GM19035 (cell line): Measurements from ENCODE around the gene ZNF225.
"Not testable (repeated sequence)": the region's sequence is repeated elsewhere in the genome, so short reads cannot be mapped to it uniquely, and the experiment has no call there.

Experiments used
- ATAC-seq: cut with Tn5 transposase; IDR thresholded peaks from one replicate; pipeline ENCODE4 v1.9.1; 2021; ENCODE audit not compliant: unreplicated experiment

Gene ZNF225

DNA sequence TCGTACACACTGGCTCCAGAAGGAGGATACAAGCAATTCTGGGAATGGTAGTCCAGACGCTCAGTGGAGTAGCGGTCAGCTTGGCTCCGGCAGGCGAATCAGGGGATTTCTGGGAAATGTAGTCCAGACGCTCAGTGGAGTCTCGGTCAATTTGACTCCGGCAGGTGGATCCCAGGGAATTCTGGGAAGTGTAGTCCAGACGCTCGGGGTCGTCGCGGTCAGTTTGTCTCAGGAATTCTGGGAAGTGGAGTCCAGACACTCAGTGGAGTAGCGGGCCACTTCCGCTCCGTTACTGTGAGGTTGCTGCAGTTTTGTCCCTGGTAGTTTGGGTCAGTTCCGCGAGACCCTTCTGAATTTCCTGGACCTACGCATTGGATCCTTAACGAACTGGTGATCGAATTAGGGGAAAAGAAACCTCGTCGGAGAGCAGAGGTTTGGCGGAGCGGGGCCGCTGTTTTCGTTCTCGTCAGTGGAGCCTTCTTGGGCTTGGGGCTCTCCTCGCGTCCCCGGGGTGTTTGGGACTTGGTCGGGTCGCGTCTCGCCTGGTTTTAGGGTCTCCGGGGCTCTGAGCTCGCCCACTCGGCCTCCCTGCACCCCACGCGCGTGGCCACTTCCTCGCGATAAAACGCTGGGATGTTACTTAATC, at the start of gene ZNF225:
TSS of gene ZNF225 (plus strand) at position 262 of the 646 bp plus-strand sequence. CDS start 2,429 bp downstream, outside the sequence.
- ATAC-seq: peak; percentile 93

DNA sequence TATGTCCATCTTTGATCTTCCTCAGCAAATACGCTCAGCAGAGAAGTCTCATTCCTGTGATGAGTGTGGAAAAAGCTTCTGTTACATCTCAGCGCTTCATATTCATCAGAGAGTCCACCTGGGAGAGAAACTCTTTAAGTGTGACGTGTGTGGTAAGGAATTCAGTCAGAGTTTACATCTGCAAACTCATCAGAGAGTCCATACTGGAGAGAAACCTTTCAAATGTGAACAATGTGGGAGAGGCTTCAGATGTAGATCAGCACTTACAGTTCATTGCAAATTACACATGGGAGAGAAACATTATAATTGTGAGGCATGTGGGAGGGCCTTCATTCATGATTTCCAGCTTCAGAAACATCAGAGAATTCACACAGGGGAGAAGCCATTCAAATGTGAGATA, 46.9 kb upstream of the ZNF225 start:
- no peak for ATAC-seq

DNA sequence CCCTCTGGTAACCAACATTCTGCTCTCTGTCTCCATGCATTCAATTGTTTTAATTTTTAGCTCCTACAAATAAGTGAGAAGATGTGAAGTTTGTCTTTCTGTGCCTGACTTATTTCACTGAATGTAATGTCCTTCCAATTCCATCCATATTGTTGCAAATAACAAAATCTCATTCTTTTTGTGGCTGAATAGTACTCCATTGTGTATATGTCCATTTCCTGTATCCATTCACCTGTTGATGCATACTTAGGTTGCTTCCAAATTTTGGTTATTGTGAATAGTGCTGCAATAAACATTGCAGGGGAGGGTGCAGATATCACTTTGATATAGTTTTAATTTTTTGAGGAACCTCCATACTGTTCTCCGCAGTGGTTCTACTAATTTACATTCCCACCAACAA, 43.8 kb upstream of the ZNF225 start:
- no peak for ATAC-seq

DNA sequence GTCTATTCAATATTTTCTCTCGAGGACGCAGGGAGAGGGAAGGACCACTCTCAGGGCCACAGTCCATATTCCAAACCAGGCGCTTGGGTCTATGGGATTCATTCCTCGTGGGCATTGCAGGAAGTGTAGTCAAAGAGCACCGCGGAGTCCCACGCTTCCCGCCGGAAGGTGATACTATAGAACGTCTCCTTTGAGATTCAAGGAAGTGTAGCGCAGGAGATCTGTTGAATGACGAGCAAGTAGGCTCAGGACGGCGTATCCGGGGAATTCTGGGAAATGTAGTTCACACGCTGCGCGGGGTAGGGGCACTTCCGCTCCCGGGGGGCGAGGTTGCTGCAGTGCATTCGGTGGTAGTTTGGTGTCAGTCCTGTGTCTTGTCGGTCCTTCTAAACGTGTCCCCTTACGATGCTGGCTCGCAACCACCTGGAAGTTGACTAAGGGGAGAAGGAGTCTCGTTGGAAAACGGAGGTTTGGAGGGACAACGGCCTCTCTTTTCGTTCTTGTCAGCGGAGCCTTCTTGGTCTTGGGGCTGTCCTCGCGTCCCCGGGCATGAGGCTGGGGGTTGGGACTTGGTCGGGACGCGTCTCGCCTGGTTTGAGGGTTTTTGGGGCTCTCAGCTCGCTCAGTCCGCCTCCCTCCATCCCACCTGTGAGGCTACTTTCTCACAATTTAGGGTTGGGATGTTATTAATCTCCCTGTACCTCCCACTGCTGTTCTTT, 41.2 kb upstream of the ZNF225 start, which contains the start of gene ZNF284:
TSS of gene ZNF284 (plus strand) at position 336 of the 719 bp plus-strand sequence. CDS start 4,231 bp downstream, outside the sequence.
- peak; percentile 79 for ATAC-seq

DNA sequence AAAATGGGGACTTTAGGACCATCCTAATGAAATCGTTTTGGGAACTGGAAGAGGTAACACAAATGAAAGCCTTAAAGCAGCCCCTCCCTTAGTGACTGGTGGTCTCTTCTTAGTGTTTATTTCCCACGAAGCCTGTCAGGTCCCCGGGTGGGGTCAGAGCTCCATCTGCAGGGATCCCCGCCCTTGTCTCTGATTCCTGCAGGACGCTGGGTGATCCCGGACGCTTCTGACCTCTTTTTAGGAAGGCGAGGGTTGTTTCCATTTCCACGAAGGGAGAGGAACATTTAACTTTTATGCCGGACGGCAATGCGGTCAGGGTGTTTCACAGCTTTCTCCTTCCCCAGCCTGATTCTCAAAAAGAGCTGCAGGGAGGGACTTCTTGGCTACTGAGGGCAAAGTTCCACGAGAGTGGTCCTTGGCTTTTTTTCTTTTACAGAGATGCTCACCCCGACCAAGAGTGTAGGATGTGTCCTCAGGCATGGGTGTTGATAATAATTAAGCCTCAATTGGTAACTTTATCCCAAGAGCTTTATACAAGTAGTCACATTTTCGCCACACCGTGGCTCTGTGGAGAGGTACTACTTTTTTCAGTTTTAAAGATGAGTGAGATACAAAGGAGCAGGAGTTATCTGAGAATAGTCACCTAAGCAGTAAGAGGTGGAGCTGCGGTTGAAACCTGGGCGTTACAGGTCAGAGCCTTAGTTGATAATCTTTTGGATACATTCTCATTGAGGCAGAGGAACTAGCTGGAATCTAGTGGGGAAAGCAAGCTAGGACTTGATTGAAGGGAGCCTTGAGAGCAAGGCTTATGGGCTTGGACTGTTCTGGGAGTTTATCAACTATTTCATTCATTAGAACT, 40.4 kb upstream of the ZNF225 start:
- no peak for ATAC-seq

DNA sequence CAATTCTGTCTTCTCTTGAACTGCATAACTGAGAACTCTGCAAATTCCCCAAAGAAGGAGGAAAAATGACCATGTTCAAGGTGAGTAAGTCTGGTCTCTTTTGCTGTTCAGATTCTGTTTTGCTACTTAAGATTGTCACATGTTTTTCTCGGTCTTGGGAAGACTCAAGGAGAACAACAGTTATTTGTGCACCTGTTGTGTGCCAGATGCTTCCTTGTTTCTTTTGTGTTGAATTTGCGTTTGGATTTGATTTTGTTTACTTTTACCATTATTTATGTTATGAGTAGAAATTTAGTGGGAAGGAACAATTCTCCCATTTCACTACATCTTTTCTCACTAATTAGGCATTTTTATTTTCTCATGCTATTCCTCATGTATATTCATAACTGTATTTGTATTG, 36.9 kb upstream of the ZNF225 start:
- no peak for ATAC-seq

DNA sequence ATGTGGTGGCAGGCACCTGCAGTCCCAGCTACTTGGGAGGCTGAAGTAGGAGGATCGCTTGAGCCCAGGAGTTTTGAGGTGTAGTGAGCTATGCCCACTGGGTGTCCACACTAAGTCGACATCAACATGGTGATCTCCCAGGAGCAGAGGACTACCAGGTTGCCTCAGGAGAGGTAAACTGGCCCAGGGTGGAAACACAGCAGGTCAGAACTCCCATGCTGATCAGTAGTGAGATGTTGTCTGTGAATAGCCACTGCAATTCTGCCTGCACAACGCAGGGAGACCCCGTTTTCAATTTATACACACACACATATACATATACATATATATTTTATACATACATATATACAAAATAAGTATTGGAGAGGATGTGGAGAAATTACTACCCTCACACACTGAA, 21.1 kb upstream of the ZNF225 start:
- no peak for ATAC-seq

DNA sequence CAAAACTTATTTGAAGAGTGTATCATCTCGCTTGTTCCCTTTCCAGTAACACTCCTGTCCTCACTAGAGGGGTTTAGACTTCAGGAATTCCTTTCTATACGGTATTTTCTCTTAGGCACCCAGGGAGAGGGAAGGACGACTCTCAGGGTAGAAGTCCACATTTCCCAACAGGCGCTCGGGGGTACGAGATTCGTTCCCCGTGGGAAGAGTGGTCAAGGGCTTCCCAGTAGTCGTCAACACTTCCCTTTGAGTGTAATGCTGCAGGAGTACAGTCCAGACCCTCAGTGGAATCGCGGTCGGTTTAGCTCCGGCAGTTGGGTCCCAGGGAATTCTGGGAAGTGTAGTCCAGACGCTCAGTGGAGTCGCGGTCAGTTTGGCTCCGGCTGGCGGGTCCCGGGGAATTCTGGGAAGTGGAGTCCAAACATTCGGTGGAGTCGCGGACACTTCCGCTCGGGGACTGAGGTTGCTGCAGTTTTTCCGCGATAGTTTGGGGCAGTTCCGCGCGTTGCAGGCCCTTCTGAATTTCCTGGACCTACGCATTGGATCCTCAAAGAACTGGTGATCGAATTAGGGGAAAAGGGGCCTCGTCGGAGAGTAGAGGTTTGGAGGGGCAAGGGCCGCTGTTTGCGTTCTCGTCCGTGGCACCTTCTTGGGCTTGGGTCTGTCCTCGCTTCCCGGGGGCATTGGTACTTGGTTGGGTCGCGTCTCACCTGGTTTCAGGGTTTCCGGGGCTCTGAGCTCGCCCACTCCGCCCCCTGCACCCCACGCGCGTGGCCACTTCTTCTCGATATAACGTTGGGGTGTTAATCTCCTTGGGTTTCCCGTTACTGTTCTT, 19.1 kb upstream of the ZNF225 start, which contains the start of gene ZNF224:
TSS of gene ZNF224 (plus strand) at position 431 of the 835 bp plus-strand sequence. CDS start 3,513 bp downstream, outside the sequence.
- peak; percentile 83 for ATAC-seq

DNA sequence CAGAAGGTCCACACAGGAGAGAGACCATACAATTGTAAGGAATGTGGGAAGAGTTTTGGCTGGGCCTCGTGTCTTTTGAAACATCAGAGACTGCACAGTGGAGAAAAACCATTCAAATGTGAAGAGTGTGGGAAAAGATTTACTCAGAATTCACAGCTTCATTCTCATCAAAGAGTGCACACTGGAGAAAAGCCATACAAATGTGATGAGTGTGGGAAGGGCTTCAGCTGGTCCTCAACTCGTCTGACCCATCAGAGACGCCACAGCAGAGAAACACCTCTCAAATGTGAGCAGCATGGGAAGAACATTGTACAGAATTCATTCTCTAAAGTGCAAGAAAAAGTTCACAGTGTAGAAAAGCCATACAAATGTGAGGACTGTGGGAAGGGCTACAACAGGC, 5.4 kb upstream of the ZNF225 start:
- no peak for ATAC-seq

DNA sequence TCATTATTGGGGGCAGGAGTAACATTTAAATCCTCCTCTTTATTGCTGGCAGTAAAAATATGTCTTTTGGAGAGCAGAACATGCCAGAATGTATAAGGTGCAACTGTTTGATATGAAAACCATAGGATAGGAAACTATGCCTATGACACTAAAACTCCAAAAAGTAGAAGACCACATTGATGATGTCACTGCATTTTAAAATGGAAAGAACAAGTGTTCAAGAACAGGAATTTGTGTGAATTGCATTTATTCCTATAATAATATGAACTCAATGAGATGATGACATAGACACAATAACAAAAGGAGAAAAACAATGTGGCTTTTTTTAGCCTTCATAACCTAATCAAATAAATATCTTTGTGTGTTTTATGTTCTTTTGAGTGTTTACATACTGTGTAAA, 3.7 kb upstream of the ZNF225 start:
- ATAC-seq: no peak

DNA sequence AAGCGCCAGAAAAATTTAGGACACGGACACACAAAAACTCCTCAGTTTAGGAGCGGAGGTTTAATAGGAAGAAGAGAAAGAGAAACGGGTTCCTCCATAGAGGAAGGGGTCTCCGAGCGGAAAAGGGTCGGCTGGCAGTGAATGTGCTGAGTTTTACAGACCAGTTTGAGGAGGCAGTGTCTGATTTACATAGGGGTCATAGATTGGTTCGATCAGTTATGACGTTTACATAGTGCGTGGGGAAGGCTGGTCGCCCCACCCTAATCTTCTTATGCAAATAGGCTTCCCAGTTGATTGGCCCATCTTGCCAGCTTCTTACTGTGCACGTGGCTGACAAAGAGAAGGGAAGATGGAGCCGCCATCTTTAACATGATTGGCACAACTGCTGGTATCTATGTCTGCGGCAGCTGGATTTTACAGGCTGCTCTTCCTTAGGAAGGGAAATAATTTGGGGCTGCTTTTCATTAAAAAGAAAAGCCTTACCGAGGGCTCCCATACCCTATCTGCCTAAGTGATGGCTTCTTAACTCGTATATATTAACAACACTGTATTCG, 1.2 kb upstream of the ZNF225 start:
- no peak for ATAC-seq

DNA sequence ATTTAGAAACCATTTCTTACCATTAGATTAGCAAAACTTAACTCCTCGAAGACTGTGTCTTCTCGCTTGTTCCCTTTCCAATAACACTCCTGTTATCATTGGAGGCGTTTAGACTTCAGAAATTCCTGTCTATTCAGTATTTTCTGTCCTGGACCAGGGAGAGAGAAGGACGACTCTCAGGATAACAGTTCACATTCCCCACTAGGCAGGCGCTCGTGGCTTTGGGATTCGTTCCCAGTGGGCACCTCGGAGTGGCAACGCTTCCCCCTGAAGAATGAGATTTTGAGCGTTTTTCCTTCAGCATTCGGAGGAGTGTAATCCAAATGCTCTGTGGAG, 429 bp upstream of the ZNF225 start:
- ATAC-seq: no peak

DNA sequence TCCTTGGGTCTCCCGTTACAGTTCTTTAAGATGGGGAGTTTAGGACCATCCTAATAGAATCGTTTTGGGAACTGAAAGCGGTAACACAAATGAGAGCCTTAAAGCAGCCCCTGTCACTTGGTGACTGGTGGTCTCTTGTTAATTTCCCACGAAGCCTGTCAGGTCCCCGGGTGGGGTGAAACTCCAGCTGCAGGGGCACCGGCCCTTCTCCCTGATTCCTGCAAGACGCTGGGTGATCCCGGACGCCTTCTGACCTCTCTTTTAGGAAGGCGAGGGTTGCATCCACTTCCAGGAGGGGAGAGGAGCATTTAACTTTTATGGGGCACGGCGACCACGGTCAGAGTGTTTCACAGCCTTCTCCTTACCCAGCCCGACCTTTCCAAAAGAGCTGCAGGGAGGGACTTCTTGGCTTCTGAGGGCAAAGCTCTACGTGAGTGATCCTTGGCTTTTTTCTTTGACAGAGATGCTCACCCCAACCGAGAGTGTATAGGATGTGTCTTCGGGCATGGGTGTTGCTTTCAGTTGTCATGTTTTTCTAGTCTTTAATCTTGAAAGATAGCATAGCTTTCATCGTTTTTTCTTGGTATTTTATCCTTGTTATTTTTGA, 688 bp downstream of the ZNF225 start:
- peak; percentile 7 for ATAC-seq

DNA sequence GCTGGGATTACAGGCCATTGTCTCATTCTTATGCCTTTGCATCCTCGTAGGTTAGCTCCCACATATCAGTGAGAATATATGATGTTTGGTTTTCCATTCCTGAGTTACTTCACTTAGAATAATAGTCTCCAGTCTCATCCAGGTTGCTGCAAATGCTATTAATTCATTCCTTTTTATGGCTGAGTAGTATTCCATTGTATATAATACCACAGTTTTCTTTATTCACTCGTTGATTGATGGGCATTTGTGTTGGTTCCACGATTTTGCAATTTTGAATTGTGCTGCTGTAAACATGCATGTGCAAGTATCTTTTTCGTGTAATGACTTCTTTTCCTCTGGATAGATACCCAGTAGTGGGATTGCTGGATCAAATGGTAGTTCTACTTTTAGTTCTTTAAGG, 8.0 kb downstream of the ZNF225 start:
- ATAC-seq: not testable (repeated sequence)

DNA sequence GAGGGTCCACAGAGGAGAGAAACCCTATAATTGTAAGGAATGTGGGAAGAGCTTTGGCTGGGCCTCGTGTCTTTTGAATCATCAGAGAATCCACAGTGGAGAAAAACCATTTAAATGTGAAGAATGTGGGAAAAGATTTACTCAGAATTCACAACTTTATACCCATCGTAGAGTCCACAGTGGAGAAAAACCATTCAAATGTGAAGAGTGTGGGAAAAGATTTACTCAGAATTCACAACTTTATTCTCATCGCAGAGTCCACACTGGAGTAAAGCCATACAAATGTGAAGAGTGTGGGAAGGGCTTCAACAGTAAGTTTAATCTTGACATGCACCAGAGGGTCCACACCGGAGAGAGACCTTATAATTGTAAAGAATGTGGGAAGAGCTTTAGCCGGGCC, 18.8 kb downstream of the ZNF225 start:
- ATAC-seq: no peak

DNA sequence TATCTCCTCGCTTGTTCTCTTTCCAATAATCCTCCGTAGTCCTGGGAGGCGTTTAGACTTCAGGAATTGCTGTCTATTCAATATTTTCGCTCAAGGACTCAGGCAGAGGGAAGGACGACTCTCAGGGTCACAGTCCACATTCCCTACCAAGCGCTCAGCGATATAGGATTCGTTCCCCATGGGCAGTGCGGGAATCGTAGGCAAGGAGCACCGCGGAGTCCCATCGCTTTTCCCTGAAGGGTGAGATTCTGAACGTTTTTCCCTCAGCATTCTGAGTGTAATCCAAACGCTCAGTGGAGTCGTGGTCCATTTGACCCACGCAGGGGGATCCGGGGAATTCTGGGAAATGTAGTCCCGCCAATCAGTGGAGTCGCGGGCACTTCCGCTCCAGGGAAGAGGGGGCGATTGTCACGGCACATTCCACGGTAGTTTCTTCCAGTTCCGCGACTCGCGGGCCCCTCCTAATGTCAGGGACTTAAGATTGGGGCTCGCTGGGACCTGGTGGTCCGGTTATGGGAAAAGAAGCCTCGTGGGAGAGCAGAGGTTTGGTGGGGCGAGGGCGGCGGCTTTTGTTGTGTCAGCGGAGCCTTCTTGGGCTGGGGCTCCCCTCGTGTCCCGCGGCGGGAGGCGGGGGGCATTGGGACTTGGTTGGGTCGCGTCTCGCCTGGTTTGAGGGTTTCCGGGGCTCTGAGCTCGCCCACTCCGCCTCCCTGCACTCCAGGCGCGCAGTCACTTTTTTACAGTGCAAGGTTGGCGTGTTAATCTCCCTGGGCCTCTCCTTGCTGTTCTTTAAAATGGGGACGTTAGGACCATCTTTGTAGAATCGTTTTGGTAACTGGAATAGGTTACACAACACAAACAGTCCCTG, 28.2 kb downstream of the ZNF225 start, which contains the start of gene ZNF234:
TSS of gene ZNF234 (plus strand) at position 364 of the 868 bp plus-strand sequence. CDS start 3,079 bp downstream, outside the sequence.
- peak; percentile 86 for ATAC-seq

DNA sequence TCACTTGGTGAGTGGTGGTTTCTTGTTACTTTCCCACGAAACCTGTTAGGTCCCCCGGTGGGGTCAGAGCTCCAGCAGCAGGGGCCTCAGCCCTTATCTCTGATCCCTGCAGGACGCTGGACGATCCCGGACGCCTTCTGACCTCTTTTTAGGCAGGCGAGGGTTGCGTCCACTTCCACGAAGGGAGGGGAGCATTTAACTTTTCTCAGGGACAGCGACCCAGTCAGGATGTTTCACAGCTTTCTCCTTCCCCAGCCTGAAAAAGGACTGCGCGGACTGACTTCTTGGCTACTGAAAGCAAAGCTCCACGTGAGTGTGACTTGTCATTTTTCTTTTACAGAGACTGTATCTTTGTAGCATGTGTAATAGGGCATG, 28.8 kb downstream of the ZNF225 start:
- no peak for ATAC-seq

DNA sequence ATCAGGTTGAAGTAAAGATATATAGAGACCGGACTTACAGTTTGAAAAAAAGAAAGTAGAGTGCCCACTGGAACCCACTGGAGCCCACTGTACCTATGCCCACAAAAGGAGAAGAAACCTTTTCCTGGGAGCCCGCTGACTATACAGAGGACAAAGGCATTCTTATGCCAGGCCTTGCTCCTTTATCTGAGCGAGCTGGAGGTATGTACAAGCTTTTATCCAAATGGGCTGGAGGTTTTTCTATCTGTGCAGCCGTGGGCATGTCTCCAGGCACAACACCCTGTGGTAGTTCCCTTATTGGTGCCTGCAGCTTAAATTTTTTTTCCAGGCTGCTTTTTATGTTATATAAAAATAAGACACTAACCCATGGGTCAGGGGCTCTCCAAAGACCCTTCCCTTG, 36.6 kb downstream of the ZNF225 start:
- no peak for ATAC-seq

DNA sequence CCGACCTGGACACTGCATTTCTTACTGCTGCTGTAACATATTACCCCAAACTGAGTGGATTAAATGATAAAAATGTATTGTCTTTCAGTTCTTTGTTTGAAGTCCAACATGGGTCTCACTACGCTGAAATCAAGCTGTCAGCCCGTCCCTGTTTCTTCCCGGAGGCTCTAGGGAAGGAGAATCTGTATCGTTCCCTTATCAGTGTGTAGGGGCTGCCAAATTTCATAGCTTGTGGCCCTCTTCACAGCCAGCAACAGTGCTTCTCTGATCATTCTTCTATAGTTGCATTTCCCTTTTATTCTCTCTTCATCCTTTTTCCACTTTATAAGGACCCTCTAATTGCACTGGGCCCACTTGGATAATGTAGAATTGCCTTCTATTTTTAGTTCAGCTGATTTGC, 38.3 kb downstream of the ZNF225 start:
- no peak for ATAC-seq
